Measurements from ENCODE around the gene C17orf114.

DNA sequence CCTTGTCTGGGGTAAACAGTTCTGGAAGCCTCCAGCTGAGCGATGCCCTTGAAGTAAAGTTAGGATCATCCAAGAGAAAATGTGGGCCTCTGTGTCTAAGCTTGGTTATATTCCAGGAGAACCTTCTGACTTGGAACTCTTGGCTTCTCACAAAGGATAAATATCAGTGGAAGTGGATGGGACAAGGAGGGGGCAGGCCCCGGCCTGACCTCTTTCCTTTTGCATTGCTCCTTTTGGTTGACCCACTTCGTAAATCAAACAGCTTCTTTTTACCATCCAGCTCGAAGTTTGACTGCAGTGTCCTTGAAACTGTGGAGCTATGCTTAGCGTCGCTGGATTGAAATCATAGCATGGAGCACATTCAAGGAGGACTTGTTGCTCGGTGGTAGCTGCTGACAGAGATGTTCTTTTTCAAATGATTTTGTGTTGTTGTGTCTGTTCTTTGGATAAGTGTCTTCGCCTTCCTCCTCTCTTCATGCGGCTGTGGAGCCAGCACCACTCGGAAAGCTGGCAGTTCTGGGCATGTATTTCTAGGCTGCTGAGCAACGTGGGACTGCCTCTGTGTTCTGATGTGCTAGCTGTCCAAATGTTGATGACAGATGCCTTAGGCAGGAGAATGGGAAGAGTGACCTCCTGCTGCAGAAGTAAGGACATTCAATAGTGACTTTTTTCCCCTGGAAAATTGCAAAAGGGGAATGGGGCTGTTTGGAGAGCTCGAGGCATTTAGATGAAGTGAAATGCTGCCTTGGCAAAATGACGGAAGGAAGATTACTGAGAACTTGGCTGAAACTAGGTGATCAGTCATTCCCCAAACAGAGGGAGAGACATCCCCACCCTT lies 35.6 kb upstream of the C17orf114 start:
- TF ChIP-seq POLR2A (IDR thresholded peaks at IDR 0.05; ENCODE audit: extremely low read depth, insufficient read length) = no peak
- TF ChIP-seq, protein P1, sequence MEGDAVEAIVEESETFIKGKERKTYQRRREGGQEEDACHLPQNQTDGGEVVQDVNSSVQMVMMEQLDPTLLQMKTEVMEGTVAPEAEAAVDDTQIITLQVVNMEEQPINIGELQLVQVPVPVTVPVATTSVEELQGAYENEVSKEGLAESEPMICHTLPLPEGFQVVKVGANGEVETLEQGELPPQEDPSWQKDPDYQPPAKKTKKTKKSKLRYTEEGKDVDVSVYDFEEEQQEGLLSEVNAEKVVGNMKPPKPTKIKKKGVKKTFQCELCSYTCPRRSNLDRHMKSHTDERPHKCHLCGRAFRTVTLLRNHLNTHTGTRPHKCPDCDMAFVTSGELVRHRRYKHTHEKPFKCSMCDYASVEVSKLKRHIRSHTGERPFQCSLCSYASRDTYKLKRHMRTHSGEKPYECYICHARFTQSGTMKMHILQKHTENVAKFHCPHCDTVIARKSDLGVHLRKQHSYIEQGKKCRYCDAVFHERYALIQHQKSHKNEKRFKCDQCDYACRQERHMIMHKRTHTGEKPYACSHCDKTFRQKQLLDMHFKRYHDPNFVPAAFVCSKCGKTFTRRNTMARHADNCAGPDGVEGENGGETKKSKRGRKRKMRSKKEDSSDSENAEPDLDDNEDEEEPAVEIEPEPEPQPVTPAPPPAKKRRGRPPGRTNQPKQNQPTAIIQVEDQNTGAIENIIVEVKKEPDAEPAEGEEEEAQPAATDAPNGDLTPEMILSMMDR (IDR thresholded peaks at IDR 0.05; ENCODE audit: low read depth, low read length) = no peak
- TF ChIP-seq MYC (IDR thresholded peaks at IDR 0.05; ENCODE audit: low read depth, low read length) = no peak
- TF ChIP-seq, protein P2, sequence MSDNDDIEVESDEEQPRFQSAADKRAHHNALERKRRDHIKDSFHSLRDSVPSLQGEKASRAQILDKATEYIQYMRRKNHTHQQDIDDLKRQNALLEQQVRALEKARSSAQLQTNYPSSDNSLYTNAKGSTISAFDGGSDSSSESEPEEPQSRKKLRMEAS (IDR thresholded peaks at IDR 0.05; ENCODE audit: low read depth, low read length) = no peak

Data from NB4 (cell line).